Measurements from ENCODE around the gene OMP. TPM values are rescaled to one million over a fixed set of nuclear protein-coding genes. Genes with fewer than 3 reads are reported as not detected.

Gene OMP
- total and polyA plus RNA-seq, 2 of the 4 experiments (the other 2 are of a cell fraction), result 0.27 TPM; not detected in 1

DNA sequence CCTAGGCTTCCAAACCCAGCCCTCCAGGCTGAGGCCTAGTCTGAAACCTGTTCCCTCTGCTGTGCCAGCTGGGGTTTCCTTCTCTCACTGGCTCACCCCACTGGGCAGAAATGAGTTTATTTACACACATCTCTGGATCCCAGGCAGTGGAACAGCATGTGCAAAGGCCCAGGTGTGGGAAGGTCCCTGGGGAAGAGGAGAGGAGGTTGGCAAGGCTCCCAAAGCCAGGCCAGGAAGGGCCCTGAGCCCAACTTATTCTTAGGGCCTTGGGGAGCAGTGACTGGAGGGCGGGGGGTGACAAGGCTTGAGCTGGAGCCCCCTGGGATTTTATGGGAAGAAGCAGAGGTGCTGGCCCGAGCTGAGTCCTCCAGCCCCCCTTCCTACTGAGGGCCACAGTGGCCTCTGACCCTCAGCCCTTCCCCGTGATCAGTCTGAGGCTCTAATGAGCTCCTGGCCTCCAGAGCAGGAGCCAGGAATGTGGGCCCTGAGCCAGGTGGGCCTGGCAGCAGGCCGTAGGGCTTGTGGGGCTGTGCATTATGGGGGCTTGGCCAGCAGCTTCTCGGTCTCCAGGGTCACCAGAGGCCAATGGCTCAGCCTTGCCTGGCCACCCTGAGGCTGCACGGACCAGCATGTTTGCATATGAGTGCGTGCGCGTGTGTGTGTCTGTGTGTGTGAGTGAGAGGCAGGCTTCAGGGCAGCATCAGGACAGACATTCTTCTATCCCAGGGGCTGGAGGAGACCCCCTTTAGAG is 28.3 kb downstream of the OMP start:
- no peaks in the 10 kb centered on the region for H4K20me1 ChIP-seq (ENCODE audit: insufficient read depth, low read length)
- intact Hi-C loops (cut with micrococcal nuclease), result no loop called here
- H2BK5ac ChIP-seq (ENCODE audit: low read depth, low read length, poor library complexity, severe bottlenecking), result no peak overlapping the region
- ATAC-seq (ENCODE audit: low read depth) (no peak; the same call in 1 of the 2 replicates), DNase-seq (peak; percentile 27)
- no peak overlapping the region for H4K8ac ChIP-seq (ENCODE audit: low read depth in 2 of 2, low read length in 2 of 2)
- no peaks in the 10 kb centered on the region for H3K9me3 ChIP-seq (ENCODE audit: control insufficient read depth, insufficient read depth, low read length)
- no peaks in the 10 kb centered on the region for H3K27me3 ChIP-seq (ENCODE audit: control insufficient read depth, insufficient read depth, low read length)
- 58% methylated on average over 2 of the region's 9 CpGs; no CpG with 5 or more reads in 1 of the 2 experiments for WGBS, 2 experiments (ENCODE audit: extremely low coverage in 2 of 2, insufficient read length in 1 of 2)
- no peak overlapping the region for H3K4ac ChIP-seq (ENCODE audit: low read depth, low read length)
- H2AFZ ChIP-seq (replicated peaks; ENCODE audit: low read length, poor library complexity), result peak overlapping the region; percentile 24
- H2AK5ac ChIP-seq (ENCODE audit: low read depth, low read length), result no peak overlapping the region
- H3K23ac ChIP-seq (ENCODE audit: low read depth, low read length), result no peak overlapping the region
- H3K14ac ChIP-seq (replicated peaks; ENCODE audit: low read depth, low read length), result no peak overlapping the region
- no peak overlapping the region for H2BK120ac ChIP-seq (ENCODE audit: low read depth, low read length)
- TF ChIP-seq SMC3 (IDR thresholded peaks at IDR 0.05; ENCODE audit: low read depth, low read length) (no peak), MXI1 (IDR thresholded peaks at IDR 0.05; ENCODE audit: borderline replicate concordance, low read depth, low read length) (no peak), FOS (IDR thresholded peaks at IDR 0.05; ENCODE audit: low read depth, low read length) (no peak), RCOR1 (IDR thresholded peaks at IDR 0.05; ENCODE audit: insufficient replicate concordance, low read length) (no peak), CHD1 (IDR thresholded peaks at IDR 0.05; ENCODE audit: low read depth, low read length) (no peak), NFE2L2 (IDR thresholded peaks at IDR 0.05; ENCODE audit: low read depth, low read length) (no peak), CEBPB (IDR thresholded peaks at IDR 0.05; ENCODE audit: low read depth, low read length) (no peak), MAFK (IDR thresholded peaks at IDR 0.05; ENCODE audit: low read depth, low read length) (no peak)
- TF ChIP-seq, protein P1, sequence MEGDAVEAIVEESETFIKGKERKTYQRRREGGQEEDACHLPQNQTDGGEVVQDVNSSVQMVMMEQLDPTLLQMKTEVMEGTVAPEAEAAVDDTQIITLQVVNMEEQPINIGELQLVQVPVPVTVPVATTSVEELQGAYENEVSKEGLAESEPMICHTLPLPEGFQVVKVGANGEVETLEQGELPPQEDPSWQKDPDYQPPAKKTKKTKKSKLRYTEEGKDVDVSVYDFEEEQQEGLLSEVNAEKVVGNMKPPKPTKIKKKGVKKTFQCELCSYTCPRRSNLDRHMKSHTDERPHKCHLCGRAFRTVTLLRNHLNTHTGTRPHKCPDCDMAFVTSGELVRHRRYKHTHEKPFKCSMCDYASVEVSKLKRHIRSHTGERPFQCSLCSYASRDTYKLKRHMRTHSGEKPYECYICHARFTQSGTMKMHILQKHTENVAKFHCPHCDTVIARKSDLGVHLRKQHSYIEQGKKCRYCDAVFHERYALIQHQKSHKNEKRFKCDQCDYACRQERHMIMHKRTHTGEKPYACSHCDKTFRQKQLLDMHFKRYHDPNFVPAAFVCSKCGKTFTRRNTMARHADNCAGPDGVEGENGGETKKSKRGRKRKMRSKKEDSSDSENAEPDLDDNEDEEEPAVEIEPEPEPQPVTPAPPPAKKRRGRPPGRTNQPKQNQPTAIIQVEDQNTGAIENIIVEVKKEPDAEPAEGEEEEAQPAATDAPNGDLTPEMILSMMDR (conservative IDR thresholded peaks at IDR 0.05; ENCODE audit: low read depth, low read length), result no peak
- H3K36me3 ChIP-seq (ENCODE audit: control insufficient read depth, insufficient read depth, low read length), result no peaks in the 10 kb centered on the region
- no TSS peak for BruUV-seq (replicated peaks)
- no peak overlapping the region for H2BK20ac ChIP-seq (ENCODE audit: low read depth, low read length)
- ChIA-PET CTCF (no interaction called here), POLR2A (ENCODE audit: unreplicated experiment) (no interaction called here)
- H2BK15ac ChIP-seq (ENCODE audit: low read depth, low read length), result no peak overlapping the region
- no peak overlapping the region for H3K4me3 ChIP-seq (ENCODE audit: insufficient read depth, low read depth, low read length)
- no peak overlapping the region for H3K9ac ChIP-seq (ENCODE audit: low read depth, low read length)
- no peak overlapping the region for H4K5ac ChIP-seq (ENCODE audit: low read depth, low read length)
- no peak overlapping the region for H3K4me2 ChIP-seq (ENCODE audit: low read depth, low read length)
- no peaks in the 10 kb centered on the region for H3K9me1 ChIP-seq (ENCODE audit: insufficient read depth, low read length)
- H3K18ac ChIP-seq (ENCODE audit: low read depth, low read length), result no peak overlapping the region
- no peak overlapping the region for H3K27ac ChIP-seq (ENCODE audit: insufficient read depth, low read length)
- in situ Hi-C loops (cut with MboI; ENCODE audit: low sequenced_read_pairs), result no loop called here
- dilution Hi-C loops (cut with HindIII; ENCODE audit: low sequenced_read_pairs, unreplicated experiment), result no loop called here
- H2AK9ac ChIP-seq (replicated peaks; ENCODE audit: low read depth, low read length, poor library complexity), result no peak overlapping the region
- H3K56ac ChIP-seq (ENCODE audit: extremely low read depth, insufficient read depth, low read length), result no peak overlapping the region
- H3K79me1 ChIP-seq (ENCODE audit: low read depth in 1 of 2, low read length in 2 of 2), result no peaks in the 10 kb centered on the region
- no peak overlapping the region for H4K91ac ChIP-seq (ENCODE audit: insufficient read depth, low read depth, low read length)
- peaks cover 10% of the 10 kb centered on the region; the same call in 1 of the 2 replicates for H3K4me1 ChIP-seq (ENCODE audit: control insufficient read depth, insufficient read depth, low read length)

Measured in IMR-90 (cell line).